ENCODE results near the gene TCF7L1. TPM values are rescaled to one million over a fixed set of nuclear protein-coding genes. Genes with fewer than 3 reads are reported as not detected.

Gene TCF7L1, protein sequence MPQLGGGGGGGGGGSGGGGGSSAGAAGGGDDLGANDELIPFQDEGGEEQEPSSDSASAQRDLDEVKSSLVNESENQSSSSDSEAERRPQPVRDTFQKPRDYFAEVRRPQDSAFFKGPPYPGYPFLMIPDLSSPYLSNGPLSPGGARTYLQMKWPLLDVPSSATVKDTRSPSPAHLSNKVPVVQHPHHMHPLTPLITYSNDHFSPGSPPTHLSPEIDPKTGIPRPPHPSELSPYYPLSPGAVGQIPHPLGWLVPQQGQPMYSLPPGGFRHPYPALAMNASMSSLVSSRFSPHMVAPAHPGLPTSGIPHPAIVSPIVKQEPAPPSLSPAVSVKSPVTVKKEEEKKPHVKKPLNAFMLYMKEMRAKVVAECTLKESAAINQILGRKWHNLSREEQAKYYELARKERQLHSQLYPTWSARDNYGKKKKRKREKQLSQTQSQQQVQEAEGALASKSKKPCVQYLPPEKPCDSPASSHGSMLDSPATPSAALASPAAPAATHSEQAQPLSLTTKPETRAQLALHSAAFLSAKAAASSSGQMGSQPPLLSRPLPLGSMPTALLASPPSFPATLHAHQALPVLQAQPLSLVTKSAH
- polyA plus RNA-seq (2011; rRNA removed) = 1.9 and 3.2 TPM in 2 replicates
- polyA minus RNA-seq (2011; rRNA and poly(A)+ RNA removed) = 2.9 and 5.0 TPM in 2 replicates

- DNase-seq (ENCODE audit: low read depth) = peak; percentile 35
- no peaks in the 10 kb centered on the region; the same call in 1 of the 2 replicates for H3K27me3 ChIP-seq (ENCODE audit: control insufficient read depth, insufficient read depth, low read length)
- TF ChIP-seq, protein P1, sequence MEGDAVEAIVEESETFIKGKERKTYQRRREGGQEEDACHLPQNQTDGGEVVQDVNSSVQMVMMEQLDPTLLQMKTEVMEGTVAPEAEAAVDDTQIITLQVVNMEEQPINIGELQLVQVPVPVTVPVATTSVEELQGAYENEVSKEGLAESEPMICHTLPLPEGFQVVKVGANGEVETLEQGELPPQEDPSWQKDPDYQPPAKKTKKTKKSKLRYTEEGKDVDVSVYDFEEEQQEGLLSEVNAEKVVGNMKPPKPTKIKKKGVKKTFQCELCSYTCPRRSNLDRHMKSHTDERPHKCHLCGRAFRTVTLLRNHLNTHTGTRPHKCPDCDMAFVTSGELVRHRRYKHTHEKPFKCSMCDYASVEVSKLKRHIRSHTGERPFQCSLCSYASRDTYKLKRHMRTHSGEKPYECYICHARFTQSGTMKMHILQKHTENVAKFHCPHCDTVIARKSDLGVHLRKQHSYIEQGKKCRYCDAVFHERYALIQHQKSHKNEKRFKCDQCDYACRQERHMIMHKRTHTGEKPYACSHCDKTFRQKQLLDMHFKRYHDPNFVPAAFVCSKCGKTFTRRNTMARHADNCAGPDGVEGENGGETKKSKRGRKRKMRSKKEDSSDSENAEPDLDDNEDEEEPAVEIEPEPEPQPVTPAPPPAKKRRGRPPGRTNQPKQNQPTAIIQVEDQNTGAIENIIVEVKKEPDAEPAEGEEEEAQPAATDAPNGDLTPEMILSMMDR (IDR thresholded peaks at IDR 0.05; ENCODE audit: insufficient read depth, low read depth, low read length) = peak; percentile 96
- CTCF ChIA-PET = interaction anchor here (0.5 to 6.3 kb wide), 38 partner anchors 12 to 207 kb away, joined by 3 to 115 read pairs (median 4); no protein-coding TSS in a partner anchor
- POLR2A ChIA-PET = no interaction called here
- H3K4me3 ChIP-seq (ENCODE audit: low read depth, low read length) = peak within 1 kb of the TSS; percentile 69
- peaks cover 2% of the 10 kb centered on the region; the same call in 1 of the 2 replicates for H3K36me3 ChIP-seq (ENCODE audit: control insufficient read depth, insufficient read depth, low read length)
Observed at GRCh38 chr2:85132834-85133637, at the start of gene TCF7L1. Gene TCF7L1 (plus strand): TSS chr2:85133392. CDS start chr2:85133685, 293 bp downstream.

DNA sequence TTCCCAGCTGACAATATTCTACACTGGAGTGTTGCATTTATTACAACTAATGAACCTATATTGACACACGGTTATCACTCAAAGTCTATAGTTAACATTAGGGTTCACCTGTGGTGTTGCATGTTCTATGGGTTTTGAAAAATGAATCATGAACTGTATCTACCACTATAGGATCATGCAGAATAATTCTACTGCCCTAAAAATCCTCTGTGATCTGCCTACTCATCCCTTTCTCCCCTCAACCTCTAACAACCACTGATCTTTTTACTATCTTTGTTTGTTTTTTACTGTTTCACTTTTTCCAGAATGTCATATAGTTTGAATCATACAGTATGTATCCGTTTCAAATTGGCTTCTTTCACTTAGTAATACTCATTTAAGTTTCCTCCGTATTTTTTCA, 47.6 kb upstream of the TCF7L1 start:
- no peaks in the 10 kb centered on the region for H3K36me3 ChIP-seq (ENCODE audit: control insufficient read depth, insufficient read depth, low read length)
- ChIA-PET CTCF (interaction anchor here (1.3 to 2.5 kb wide), 2 partner anchors 19 to 181 kb away, joined by 3 to 7 read pairs; no protein-coding TSS in a partner anchor), POLR2A (no interaction called here)
- no peak for DNase-seq (ENCODE audit: low read depth)
- H3K4me3 ChIP-seq (ENCODE audit: low read depth, low read length) = no peak overlapping the region
- TF ChIP-seq, protein P1 (IDR thresholded peaks at IDR 0.05; ENCODE audit: insufficient read depth, low read depth, low read length) = no peak
- H3K27me3 ChIP-seq (ENCODE audit: control insufficient read depth, insufficient read depth, low read length) = peaks cover 14% of the 10 kb centered on the region

- DNase-seq (ENCODE audit: low read depth) = no peak
- POLR2A ChIA-PET = no interaction called here
- CTCF ChIA-PET = interaction anchor here (1.3 to 2.1 kb wide), 2 partner anchors 10 to 21 kb away, joined by 4 to 9 read pairs; no protein-coding TSS in a partner anchor
Observed at GRCh38 chr2:85087541-85087940, 45.7 kb upstream of the TCF7L1 start.

DNA sequence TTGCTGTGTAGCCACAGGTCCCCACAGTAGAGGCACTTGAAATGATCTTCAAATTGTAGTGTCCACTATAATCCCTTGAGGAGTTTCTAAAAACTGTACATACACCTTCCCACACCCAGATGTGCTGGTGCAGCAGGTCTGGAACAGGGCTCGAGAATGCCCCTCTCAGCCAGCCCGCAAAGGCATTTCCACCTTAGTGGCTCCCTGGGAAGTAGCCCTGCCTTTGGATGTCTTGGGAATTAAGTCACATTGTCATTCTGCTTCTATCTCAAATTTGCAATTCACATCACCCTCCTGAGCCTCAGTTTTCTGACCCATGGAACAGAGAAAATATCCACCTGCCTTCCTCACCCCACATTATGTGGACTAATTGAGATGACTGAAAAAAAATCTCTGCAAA, 44.3 kb upstream of the TCF7L1 start:
- Histone ChIP-seq H3K4me3 (ENCODE audit: low read depth, low read length) (no peak overlapping the region), H3K36me3 (ENCODE audit: control insufficient read depth, insufficient read depth, low read length) (no peaks in the 10 kb centered on the region), H3K27me3 (ENCODE audit: control insufficient read depth, insufficient read depth, low read length) (peaks cover 13% of the 10 kb centered on the region)
- TF ChIP-seq, protein P1 (IDR thresholded peaks at IDR 0.05; ENCODE audit: insufficient read depth, low read depth, low read length) = no peak
- CTCF ChIA-PET = interaction anchor here (1.0 to 2.1 kb wide), 5 partner anchors 22 to 211 kb away, joined by 3 to 9 read pairs (median 4); no protein-coding TSS in a partner anchor
- no peak for DNase-seq (ENCODE audit: low read depth)
- POLR2A ChIA-PET = no interaction called here

More at GRCh38 chr2:85087541-85087940, 45.7 kb upstream of the TCF7L1 start:
- Histone ChIP-seq H3K27me3 (ENCODE audit: control insufficient read depth, insufficient read depth, low read length) (peaks cover 14% of the 10 kb centered on the region), H3K36me3 (ENCODE audit: control insufficient read depth, insufficient read depth, low read length) (no peaks in the 10 kb centered on the region), H3K4me3 (ENCODE audit: low read depth, low read length) (no peak overlapping the region)
- TF ChIP-seq, protein P1 (IDR thresholded peaks at IDR 0.05; ENCODE audit: insufficient read depth, low read depth, low read length) = no peak
